ENCODE data around the gene DGKG.

DNA sequence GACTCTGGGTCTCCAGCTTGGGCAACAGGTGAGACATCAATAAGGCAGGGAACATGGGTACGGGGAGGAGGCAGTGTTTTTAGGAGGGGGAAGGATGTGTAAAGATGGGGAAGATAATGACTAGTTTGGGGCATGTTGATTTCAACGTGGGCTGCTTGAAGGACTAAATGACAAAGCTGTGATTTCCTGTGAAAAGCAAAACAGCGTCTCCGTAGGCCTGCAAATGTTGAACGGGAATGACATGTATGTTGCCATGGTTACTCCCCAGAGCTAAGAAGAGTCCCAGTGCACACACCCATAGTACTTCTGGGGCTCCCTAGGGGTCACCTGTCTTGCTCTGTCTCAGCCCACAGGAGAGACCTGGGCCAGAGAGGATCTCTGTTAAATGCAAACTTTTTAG is 181.9 kb downstream of the DGKG start:
- TF ChIP-seq POLR2A (IDR thresholded peaks at IDR 0.05; ENCODE audit: low read depth, low read length) (no peak), TAF1 (IDR thresholded peaks at IDR 0.05; ENCODE audit: low read depth, low read length) (no peak)
